AML-193 (cell line): ENCODE measurements around the gene GAS2L3.

ENCODE experiments used
- DNase-seq, 2 experiments: peaks; one replicate each; lab custom pipeline; 2025; lab: John Stamatoyannopoulos, UW

GAS2L3 gene

GRCh38 chr12:100661300-100661951 is 87.9 kb downstream of the GAS2L3 start:
- DNase-seq, result no peak

- DNase-seq, result no peak
These were observed 93.1 kb downstream of the GAS2L3 start for GRCh38 chr12:100666588-100666987.

- DNase-seq, result peak; percentile 30 to 54
These were observed 95.6 kb downstream of the GAS2L3 start for GRCh38 chr12:100668945-100669536.

GRCh38 chr12:100669922-100670321 is 96.4 kb downstream of the GAS2L3 start:
- no peak for DNase-seq

GRCh38 chr12:100671396-100672074 is 98.1 kb downstream of the GAS2L3 start:
- DNase-seq, result no peak

- no peak for DNase-seq
These were observed 98.7 kb downstream of the GAS2L3 start for GRCh38 chr12:100672075-100672592.

- no peak for DNase-seq
These were observed 100.8 kb downstream of the GAS2L3 start for GRCh38 chr12:100674036-100674888.
